ENCODE results near the gene FOCAD. TPM values are rescaled to one million over a fixed set of nuclear protein-coding genes. Genes with fewer than 3 reads are reported as not detected.

The FOCAD gene
- total and polyA plus RNA-seq, 2 of the 8 experiments (the other 6 are each of a cell fraction or from before 2014, with no cell fraction given): 22.0 to 38.4 TPM

- no peak for TF ChIP-seq ATF2 (IDR thresholded peaks at IDR 0.05; ENCODE audit: low read length)
- no peak for TF ChIP-seq SP1 (IDR thresholded peaks at IDR 0.05; ENCODE audit: low read depth, low read length)
- TF ChIP-seq NANOG (IDR thresholded peaks at IDR 0.05; ENCODE audit: insufficient read depth, low read depth, low read length, poor library complexity, severe bottlenecking): no peak
- TF ChIP-seq MAFK (IDR thresholded peaks at IDR 0.05; ENCODE audit: low read depth, low read length): no peak
- TF ChIP-seq TAF1 (IDR thresholded peaks at IDR 0.05; ENCODE audit: low read depth, low read length): no peak
These were observed 44.6 kb downstream of the FOCAD start (continued) for GRCh38 chr9:20728493-20729220.

Measured in H1 (cell line).